HG03558 (cell line): ENCODE data around the gene CST6.

Experiments
- ATAC-seq: cut with Tn5 transposase; IDR thresholded peaks from one replicate; pipeline ENCODE4 v1.9.1; 2021; ENCODE audit warnings: moderate number of reproducible peaks; ENCODE audit not compliant: unreplicated experiment; ENCODE audit errors: extremely low read depth

Gene CST6

GRCh38 chr11:66042996-66043906, 31.4 kb downstream of the CST6 start:
- ATAC-seq: no peak

GRCh38 chr11:66044757-66045156, 32.9 kb downstream of the CST6 start:
- no peak for ATAC-seq

- ATAC-seq: no peak
Measured at GRCh38 chr11:66045177-66045639, 33.4 kb downstream of the CST6 start.

GRCh38 chr11:66046901-66047300, 35.1 kb downstream of the CST6 start:
- ATAC-seq: no peak

GRCh38 chr11:66047541-66048365, 35.9 kb downstream of the CST6 start:
- ATAC-seq: no peak

GRCh38 chr11:66048547-66049323, 36.9 kb downstream of the CST6 start, which contains the start of gene GAL3ST3:
Gene GAL3ST3, minus strand, starts transcription at chr11:66049161. Its CDS starts 3,746 bp downstream, at chr11:66045415.
- no peak for ATAC-seq

GRCh38 chr11:66050581-66051231, 38.9 kb downstream of the CST6 start:
- ATAC-seq: no peak

GRCh38 chr11:66051371-66051765, 39.6 kb downstream of the CST6 start:
- ATAC-seq: no peak

- peak; percentile 75 for ATAC-seq
Measured at GRCh38 chr11:66051766-66052663, 40.2 kb downstream of the CST6 start, which contains the start of gene SF3B2. Gene SF3B2, plus strand, starts transcription at chr11:66052364. Its CDS starts 21 bp downstream, at chr11:66052385.

GRCh38 chr11:66052664-66052982, 40.8 kb downstream of the CST6 start:
- ATAC-seq: no peak

GRCh38 chr11:66055021-66055420, 43.2 kb downstream of the CST6 start:
- no peak for ATAC-seq

GRCh38 chr11:66056501-66056900, 44.7 kb downstream of the CST6 start:
- no peak for ATAC-seq

GRCh38 chr11:66059966-66060680, 48.3 kb downstream of the CST6 start:
- ATAC-seq: no peak

GRCh38 chr11:66061268-66061667, 49.5 kb downstream of the CST6 start:
- ATAC-seq: no peak

GRCh38 chr11:66062408-66062807, 50.6 kb downstream of the CST6 start:
- ATAC-seq: no peak
